ENCODE data around the gene KCNK16. TPM values are rescaled to one million over a fixed set of nuclear protein-coding genes. Genes with fewer than 3 reads are reported as not detected.
A peak's percentile ranks its signal among the peaks of the same experiment; 100 is the strongest.

Gene KCNK16
- total and polyA plus RNA-seq, 2 of the 8 experiments (the other 6 are each of a cell fraction or from before 2014, with no cell fraction given) = not detected

DNA sequence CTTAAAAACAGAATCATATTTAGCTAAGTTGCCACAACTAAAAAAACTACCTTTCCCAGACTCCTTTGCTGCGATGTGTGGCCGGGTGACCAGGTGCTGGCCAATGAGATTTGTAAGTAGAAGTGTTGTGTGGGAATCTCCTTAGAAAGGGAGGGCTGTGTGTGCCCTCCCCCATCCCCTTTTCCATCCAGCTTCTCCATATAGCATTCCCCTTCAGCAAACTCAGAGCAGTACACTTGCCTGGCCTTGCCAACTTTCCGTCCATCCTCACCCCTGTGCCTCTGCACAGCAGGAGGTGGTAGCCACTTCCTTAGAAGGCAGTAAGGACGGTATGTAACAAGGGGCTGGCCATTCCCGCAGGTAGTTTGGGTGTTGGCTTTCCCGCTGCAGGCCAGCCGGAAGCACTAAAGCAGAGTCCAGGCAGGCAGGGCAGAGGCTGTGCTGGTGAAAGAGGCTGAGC is 22.3 kb upstream of the KCNK16 start (continued):
- TF ChIP-seq, protein P1, sequence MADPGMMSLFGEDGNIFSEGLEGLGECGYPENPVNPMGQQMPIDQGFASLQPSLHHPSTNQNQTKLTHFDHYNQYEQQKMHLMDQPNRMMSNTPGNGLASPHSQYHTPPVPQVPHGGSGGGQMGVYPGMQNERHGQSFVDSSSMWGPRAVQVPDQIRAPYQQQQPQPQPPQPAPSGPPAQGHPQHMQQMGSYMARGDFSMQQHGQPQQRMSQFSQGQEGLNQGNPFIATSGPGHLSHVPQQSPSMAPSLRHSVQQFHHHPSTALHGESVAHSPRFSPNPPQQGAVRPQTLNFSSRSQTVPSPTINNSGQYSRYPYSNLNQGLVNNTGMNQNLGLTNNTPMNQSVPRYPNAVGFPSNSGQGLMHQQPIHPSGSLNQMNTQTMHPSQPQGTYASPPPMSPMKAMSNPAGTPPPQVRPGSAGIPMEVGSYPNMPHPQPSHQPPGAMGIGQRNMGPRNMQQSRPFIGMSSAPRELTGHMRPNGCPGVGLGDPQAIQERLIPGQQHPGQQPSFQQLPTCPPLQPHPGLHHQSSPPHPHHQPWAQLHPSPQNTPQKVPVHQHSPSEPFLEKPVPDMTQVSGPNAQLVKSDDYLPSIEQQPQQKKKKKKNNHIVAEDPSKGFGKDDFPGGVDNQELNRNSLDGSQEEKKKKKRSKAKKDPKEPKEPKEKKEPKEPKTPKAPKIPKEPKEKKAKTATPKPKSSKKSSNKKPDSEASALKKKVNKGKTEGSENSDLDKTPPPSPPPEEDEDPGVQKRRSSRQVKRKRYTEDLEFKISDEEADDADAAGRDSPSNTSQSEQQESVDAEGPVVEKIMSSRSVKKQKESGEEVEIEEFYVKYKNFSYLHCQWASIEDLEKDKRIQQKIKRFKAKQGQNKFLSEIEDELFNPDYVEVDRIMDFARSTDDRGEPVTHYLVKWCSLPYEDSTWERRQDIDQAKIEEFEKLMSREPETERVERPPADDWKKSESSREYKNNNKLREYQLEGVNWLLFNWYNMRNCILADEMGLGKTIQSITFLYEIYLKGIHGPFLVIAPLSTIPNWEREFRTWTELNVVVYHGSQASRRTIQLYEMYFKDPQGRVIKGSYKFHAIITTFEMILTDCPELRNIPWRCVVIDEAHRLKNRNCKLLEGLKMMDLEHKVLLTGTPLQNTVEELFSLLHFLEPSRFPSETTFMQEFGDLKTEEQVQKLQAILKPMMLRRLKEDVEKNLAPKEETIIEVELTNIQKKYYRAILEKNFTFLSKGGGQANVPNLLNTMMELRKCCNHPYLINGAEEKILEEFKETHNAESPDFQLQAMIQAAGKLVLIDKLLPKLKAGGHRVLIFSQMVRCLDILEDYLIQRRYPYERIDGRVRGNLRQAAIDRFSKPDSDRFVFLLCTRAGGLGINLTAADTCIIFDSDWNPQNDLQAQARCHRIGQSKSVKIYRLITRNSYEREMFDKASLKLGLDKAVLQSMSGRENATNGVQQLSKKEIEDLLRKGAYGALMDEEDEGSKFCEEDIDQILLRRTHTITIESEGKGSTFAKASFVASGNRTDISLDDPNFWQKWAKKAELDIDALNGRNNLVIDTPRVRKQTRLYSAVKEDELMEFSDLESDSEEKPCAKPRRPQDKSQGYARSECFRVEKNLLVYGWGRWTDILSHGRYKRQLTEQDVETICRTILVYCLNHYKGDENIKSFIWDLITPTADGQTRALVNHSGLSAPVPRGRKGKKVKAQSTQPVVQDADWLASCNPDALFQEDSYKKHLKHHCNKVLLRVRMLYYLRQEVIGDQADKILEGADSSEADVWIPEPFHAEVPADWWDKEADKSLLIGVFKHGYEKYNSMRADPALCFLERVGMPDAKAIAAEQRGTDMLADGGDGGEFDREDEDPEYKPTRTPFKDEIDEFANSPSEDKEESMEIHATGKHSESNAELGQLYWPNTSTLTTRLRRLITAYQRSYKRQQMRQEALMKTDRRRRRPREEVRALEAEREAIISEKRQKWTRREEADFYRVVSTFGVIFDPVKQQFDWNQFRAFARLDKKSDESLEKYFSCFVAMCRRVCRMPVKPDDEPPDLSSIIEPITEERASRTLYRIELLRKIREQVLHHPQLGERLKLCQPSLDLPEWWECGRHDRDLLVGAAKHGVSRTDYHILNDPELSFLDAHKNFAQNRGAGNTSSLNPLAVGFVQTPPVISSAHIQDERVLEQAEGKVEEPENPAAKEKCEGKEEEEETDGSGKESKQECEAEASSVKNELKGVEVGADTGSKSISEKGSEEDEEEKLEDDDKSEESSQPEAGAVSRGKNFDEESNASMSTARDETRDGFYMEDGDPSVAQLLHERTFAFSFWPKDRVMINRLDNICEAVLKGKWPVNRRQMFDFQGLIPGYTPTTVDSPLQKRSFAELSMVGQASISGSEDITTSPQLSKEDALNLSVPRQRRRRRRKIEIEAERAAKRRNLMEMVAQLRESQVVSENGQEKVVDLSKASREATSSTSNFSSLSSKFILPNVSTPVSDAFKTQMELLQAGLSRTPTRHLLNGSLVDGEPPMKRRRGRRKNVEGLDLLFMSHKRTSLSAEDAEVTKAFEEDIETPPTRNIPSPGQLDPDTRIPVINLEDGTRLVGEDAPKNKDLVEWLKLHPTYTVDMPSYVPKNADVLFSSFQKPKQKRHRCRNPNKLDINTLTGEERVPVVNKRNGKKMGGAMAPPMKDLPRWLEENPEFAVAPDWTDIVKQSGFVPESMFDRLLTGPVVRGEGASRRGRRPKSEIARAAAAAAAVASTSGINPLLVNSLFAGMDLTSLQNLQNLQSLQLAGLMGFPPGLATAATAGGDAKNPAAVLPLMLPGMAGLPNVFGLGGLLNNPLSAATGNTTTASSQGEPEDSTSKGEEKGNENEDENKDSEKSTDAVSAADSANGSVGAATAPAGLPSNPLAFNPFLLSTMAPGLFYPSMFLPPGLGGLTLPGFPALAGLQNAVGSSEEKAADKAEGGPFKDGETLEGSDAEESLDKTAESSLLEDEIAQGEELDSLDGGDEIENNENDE (IDR thresholded peaks at IDR 0.05; ENCODE audit: insufficient replicate concordance, low read length) = no peak
- TF ChIP-seq SIX5 (IDR thresholded peaks at IDR 0.05; ENCODE audit: low read depth, low read length) (peak; percentile 63), CHD2 (IDR thresholded peaks at IDR 0.05; ENCODE audit: low read length) (peak; percentile 44; the same call in 1 of the 2 replicates), KDM1A (IDR thresholded peaks at IDR 0.05; ENCODE audit: borderline replicate concordance, low read length) (0 out of 2 replicates have a peak, but pooled peaks have one; percentile 10), GABPA (IDR thresholded peaks at IDR 0.05; ENCODE audit: borderline replicate concordance, insufficient read depth, low read length) (no peak), SRF (IDR thresholded peaks at IDR 0.05; ENCODE audit: low read depth, low read length) (0 out of 2 replicates have a peak, but pooled peaks have one; percentile 36), JUN (IDR thresholded peaks at IDR 0.05; ENCODE audit: low read depth, low read length) (no peak), ASH2L (IDR thresholded peaks at IDR 0.05; ENCODE audit: low read length) (no peak)
- TF ChIP-seq, protein P2, sequence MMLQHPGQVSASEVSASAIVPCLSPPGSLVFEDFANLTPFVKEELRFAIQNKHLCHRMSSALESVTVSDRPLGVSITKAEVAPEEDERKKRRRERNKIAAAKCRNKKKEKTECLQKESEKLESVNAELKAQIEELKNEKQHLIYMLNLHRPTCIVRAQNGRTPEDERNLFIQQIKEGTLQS (IDR thresholded peaks at IDR 0.05; ENCODE audit: insufficient read depth, low read depth, low read length) = peak; percentile 37; the same call in 1 of the 2 replicates
- TF ChIP-seq, protein P3, sequence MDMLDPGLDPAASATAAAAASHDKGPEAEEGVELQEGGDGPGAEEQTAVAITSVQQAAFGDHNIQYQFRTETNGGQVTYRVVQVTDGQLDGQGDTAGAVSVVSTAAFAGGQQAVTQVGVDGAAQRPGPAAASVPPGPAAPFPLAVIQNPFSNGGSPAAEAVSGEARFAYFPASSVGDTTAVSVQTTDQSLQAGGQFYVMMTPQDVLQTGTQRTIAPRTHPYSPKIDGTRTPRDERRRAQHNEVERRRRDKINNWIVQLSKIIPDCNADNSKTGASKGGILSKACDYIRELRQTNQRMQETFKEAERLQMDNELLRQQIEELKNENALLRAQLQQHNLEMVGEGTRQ (IDR thresholded peaks at IDR 0.05; ENCODE audit: low read length) = peak; percentile 76
